HG03378 (cell line): ENCODE data around the gene DAB2IP.

Experiments
- ATAC-seq: cut with Tn5 transposase; IDR thresholded peaks from one replicate; pipeline ENCODE4 v1.9.1; 2021; ENCODE audit warnings: mild to moderate bottlenecking, moderate library complexity; ENCODE audit not compliant: unreplicated experiment

DAB2IP gene

DNA sequence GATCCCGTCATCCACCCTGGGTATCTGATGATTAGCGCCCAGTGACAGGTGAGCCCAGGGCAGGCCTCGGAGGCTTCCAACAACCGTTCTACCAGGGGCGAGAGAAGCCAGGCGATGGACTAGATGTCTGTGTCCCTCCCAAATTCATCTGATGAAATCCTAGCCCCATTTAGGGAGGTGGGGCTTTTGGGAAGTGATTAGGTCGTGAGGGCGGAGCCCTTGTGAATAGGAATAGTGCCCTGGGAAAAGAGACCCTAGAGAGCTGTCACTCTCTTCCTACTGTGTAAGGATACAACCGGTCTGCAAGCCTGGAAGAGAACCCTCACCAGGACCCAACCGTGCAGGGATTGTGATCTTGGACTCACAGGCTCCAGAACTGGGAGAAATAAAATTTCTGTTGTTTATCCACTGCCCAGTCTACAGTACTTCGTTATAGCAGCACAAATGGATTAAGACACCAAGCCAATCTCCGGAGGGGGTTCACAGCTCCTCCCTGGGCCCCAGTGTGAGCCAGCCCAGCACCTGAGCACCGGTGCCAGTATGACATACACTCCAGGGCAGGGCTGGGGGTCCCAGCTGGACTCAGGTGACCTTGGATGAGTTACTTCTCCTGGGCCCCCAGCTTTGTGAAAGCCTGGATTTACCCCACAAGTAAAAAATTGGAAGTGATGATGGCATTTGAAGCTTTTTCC, 162.2 kb downstream of the DAB2IP start:
- ATAC-seq = no peak

DNA sequence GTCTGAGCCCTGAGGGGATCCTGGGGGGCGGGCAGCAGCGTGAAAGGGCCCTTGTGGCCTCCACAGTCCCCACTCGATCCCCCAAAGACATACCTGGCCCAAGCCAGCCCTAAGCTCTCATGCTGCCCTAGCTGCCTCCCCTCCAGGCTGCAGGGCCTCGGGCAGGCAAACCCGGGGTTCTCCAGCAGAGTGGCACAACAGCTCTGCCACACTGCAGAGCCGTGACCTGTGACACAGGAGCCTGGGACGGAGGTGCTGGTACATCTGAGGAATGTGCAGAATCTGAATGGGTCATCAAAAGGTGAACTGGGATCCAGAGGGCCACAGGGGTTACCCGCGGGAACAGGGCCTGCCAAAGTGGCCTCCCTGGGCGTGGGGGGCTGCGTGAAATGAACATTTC, 163.2 kb downstream of the DAB2IP start:
- no peak for ATAC-seq

DNA sequence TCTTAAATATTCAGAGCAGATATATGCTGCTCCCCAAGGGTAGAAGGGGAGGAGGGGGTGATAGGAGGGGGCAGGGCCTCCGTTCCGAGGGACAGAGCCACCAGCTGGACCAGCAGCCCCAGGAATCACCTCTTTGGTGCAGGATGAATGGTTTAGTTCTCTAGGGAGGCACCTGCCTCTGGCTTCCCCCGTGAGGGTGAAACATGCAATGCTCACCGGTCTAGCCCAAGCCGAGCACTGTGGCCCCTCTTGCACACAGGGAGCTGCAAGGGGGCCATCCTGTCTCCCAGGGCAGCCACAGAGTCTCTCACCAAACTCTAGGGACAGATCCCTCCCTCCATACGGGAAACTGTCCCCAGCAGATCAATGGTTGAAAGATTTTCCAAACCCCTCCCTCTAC, 163.7 kb downstream of the DAB2IP start:
- no peak for ATAC-seq

DNA sequence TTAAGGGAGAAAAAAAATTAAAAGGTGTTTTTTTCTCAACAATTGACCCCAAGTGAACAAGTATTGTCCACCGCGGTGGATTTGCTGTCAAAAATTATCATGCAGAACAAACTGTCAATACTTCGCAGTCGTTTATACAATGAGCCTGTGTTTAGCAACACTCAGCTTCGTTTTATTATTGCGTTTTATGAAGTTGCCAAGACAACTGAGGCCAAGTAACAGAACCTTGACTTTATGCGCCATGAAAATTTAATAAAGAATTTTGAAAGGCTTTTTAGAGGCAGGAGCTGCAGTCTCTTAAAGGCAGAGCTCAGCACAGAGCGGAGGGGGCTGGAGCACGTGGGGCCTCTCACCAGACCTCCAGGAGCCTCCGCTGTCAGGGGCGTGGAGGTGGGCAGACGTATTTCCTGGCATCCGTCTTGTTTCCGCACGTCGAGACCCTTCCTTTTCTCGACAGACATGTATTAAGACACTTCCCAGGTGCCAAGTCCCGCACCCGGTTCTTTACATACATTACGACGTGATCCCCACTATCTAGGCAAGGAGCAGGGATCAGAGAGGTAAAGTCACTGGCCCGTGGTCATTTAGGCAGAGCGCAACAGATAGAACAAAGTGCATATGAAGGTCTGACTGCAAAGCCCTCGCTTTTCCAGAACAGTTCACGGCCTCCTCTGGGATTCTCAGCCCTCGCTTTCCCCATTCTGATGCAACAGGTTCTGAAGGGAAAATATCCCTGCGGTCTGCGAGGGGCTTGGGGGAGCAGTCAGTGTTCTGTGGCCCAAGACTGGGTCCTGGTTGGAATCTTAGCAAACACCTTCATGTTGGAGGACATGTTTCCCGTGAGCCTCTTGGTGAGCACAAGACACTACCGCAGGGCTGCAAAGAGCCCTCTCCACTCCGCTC, 164.4 kb downstream of the DAB2IP start:
- ATAC-seq = no peak

DNA sequence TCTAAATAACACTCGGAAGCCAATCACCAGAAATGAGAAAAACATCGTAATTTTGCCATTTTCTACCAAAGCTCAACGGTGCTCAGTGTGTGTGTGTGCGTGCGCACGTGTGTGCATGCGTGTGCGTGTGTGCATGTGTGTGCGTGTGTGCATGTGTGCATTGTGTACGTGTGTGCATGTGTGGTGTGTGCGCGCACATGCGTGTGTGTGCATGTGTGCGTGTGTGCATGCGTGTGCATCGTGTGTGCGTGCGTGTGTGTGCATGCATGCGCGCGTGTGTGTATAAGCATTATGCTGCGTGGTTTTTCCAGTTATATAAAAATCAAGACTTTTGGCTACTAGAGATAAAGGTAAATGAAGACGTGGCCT, 165.0 kb downstream of the DAB2IP start:
- no peak for ATAC-seq

DNA sequence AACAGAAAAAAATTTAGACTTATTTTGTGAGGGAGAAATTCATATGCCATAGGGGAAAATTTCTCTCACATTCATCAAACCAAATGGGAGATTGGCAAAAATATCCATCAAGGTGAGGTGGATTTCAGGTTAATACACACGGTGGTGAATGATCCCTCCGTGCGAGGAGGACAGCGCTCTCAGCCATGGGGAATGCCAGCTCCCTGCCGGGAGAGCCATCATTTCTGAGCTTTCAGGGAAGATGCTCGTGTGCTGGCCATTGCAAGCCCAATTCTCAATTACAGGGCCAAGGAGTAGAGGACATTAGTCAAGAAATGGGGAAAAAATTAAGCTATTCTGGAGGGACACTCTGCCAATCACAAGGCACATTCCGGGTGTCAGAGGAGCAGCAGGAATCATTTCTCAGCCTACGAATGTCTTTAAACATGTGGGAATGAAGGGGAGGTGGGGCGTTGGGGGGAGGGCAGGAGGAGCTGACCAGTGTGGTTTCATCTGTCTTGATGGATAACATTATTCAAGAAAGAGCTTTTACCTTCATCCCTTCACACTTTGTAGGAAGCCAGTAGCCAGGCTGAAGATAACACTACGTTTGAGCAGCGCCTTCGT, 165.5 kb downstream of the DAB2IP start:
- ATAC-seq = no peak

DNA sequence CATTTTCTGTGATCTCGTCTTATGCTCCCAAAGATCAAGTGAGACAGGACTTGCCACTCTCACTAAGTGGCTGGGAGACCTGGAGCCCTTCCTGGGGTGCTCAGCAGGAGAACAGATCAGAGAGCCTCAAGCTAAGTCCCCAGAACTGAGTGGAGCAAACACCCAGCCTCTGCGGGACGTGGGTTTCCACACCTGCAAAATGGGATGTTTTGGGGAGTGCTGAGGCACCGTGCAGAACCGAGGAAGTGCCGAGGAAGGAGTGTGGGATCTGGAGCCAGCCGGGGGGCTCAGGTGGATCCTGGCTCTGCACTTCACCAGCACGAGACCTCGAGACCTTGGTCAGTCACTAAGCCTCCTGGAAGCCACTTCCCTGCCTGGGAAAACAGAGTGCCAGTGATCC, 166.0 kb downstream of the DAB2IP start:
- ATAC-seq = no peak

DNA sequence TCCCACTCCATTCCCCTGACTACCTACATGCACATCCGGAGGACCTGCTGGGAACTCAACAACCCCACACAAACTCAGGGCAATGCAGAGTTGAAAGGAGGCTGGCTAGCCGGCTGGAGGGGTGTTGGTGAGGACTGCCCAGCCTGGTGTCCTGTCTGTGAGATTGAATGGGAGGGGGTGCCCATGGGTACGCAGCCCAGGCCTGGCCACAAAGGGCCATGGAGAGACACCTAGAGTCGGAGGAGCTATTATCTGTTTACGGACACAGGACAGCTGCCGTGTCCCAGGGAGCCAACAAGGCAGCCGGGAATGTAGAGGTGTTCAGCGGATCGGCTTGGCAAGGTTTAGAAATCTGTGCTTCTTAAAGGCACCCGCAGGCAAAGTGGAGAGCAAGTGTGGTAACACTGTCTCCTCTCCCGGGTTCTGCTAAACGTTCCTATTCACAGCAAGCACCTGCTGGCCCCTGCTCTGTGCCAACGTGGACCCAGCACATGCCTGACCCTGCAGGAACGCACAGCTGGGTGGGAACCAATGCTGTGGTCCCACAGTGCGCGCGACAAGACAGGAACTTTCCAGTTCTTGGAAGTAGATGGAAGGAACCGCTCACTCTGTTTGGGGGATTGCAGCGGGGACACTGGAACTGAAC, 166.7 kb downstream of the DAB2IP start:
- no peak for ATAC-seq

DNA sequence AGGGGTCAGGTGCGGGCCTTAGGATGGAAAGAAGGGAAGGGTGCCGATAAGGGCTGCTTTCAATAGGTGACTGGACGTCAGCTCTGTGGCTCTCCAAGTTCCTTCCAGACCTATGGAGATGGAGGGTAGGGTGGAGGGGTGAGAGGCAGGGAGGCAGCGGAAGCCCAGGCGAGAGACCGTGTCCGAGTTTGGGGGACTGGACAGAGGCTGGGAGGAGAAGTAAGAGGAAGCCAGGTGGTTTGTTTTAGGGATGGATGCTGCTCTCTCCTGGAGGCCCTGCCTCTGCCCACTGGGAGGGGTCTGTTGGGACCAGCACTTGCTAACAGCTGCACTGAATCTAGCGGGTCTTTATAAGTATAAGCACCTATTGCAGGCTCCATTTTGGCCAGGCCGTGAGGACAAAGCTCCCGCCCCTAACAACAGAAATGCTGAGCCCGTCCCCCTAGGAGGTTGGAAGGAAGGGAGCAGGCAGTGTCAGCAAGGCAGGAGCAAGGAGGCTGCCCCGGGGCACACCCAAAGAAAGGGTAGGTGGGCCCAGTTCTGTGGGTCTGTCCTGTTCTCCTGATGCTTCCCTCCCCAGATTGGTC, 167.5 kb downstream of the DAB2IP start:
- ATAC-seq = no peak

DNA sequence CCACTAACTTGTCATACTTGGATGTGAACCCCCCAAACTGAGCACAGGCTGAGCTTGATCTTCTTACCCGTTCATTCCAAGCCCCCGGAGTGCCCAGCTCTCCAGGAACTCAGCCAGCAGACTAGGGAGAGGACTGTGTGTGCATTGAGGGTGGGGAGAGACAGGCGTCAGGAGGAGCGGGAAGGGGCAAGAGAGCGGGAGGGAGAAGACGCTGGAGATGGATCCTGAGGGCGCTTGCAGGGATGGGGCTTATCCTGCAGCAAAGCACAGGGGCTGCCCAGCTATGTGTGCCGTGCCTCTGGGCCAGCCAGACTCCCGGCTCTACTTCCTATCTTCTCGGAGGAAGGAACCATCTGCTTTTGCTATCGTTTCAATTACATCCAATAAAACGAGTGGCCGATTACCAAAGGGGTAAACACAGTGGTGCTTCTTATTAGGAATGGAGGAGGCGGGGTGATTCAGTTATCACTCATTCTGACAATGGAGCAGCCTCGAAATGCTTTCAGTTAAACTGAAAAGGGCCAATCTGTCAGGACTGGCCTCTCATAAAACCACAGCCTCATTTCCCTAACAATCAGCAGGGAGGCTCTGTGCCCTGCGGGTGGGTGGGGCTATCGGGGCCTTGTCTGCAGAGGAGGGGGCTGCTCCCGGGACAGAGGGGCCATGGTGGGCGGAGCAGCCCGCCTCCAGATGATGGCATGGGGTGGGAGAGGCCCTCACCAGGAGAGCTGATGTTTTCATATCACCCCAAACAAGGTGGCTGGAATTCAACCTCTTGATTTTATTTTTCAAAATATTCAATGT, 168.2 kb downstream of the DAB2IP start:
- no peak for ATAC-seq

DNA sequence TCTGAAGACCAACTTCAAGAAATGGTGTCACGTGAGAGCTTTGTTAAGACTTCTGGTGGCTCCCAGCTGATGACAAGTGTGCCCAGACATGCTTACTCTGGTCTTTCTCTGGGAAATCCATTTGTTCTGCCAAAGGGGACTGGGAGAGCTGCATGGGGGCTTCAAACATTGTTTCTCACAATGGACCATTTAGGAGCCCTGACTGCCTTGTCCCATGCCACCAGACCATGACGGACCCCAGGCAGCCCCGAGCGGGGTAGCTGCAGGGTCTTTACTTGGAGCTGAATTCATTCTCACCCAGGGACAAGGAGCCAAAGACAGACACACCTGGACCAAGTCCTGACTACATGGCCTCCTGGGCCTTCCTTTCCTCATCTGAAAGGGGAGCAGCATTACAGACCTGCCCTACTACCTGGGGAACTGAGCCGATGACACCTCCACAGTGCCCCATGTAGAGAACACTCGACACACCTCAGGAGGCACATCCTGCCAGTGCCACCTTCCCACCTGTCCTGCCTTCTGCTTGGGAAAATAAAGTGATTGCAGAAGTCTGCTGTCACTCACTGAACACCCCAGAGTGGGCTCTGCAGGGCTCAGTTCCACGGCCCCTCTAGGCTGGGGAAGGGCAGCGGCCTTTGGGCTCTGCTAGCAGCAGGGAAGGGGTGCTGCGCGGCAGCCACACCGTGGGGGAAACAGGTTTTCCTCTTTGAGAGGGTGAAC, 169.0 kb downstream of the DAB2IP start:
- ATAC-seq = no peak

DNA sequence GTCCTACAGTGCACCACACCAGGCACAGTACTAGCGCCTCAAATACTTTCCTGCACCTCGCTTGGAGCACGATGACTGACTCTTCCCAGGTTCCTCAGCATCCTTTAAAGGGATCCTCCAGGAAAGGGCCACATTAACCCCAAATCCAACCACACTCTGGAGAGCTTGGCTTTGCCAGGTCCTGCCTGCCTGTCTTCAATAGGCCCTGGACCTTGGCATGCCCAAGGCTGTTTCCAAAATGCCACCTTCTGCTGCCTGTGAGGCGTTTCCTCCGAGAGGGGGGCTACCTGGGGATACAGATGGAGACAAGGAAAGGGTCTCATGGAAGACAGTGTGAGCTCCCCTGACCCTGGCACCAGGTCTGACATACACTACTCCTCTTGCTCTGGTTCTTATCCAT, 169.9 kb downstream of the DAB2IP start:
- no peak for ATAC-seq

DNA sequence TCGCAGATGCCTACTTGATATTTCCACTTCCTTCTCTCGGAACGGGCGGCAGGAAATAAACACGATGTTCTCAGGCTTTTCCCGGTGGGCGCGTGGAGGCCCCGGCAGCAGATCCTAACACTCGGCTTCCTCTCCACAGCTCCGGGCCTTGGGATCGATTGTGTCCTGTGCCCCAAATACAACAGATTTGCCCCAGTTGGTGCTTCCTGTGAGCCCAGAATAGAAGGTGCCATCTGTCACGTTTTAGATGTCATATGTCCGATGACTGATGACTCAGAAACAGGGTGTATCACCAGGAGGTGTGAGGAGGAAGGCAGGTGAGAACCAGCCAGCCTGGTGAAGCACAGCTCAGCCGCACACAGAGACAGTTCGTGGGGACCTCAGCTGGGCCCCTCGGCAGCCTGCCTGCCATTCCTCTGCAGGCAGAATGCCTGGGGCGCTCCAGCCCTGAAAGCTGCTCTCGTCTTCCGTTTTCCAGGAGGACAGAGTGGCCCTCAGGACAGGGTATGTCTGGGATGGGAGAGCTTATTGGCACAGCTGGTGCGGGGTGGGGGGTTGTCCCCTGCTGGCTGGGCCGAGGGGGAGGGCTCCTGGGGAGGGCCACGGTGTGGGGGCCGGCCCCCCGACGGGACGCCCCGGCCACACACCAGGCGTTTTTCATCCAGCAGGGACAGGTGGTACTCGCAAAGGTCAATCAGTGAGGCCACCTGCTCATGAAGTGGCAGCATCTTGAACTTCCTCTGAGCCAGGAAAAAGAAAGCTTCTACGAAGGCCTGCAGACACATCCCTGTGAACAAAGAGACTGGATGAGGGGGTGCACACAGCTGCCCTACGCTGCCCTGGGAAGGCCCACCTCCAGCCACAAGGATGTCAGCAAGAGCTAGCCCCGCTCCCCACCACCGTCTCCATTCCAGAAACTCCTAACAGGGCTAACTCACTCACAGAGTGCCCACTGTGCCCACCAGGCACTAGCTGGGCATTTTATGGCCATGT, 171.0 kb downstream of the DAB2IP start:
- ATAC-seq = no peak

DNA sequence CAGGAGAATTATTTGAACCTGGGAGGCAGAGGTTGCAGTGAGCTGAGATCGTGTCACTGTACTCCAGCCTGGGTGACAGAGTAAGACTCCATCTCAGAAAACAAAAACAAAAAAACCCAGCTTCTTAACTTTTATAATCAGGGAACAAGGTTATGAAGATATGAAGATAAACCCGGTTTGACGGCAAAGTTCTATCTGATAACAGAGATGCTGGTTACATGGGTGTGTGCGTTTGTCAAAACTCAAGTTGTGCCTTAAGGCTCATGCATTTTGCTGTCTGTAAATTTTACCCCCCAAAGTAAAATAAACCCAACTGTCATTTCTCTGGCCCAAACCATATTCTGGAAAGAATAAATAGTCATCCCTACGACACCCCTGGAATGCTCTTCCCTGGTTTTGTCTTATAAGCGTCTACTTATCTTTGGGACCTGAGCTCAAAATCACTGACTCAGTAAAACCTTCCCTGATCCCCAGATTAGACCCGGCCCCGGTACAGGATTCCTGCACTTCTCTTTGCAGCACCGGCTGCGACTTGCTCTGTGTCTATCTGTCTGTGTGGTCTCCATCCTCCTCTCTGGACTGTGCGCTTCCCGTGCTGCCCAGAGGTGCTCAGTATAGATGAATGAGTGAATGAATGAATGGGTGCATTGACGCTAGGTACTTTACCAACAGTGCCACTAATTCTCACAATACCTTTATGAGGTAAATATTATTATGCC, 172.2 kb downstream of the DAB2IP start:
- no peak for ATAC-seq

DNA sequence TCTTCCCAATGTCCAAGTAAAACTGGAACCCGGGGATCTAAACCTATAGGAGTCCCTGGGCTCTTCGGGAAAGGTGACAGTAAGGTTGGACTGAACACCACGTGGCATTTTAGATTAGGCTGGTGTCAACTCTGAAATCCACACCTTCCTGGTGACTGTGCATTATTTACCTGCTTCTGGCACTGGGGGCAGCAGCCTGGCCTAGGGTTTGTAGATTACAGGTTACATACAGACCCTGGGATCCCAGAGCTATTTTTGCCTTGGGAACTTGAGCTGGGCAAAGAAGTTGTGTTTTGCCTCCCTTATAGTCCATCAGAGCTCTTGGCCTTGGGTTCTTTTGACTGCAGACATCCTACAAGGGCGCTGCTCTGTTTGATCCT, 173.2 kb downstream of the DAB2IP start:
- no peak for ATAC-seq

DNA sequence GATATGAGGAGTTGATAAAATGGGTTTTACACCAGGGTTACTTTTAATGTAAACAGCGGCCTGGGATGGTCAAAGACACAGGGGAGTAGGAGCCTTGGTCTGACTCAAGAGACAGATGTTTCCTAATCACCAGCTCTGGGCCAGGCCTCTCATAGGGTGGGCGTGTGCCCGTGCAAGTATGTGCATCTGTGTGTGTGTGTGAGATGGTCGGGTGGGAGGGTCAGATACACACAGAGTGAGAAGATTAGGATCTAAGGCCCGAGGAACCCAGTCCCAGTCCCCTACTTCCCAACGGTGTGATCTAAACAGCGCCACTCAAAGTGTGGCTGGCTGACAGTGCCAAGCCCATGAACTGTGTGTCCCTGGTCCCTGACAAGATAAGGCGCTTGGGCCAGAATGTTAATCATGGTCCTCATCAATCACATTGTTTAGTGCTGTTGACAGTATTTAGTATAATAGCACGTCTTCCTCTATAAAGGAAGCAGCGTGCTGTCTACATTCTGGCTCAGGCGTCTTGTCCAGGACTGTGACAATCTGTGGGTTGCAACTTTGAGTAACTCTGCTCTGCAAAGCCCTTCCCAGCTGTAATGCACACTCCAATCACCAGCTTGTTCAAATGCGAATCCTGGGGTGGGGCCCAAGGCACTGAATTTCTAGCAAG, 173.7 kb downstream of the DAB2IP start:
- no peak for ATAC-seq

DNA sequence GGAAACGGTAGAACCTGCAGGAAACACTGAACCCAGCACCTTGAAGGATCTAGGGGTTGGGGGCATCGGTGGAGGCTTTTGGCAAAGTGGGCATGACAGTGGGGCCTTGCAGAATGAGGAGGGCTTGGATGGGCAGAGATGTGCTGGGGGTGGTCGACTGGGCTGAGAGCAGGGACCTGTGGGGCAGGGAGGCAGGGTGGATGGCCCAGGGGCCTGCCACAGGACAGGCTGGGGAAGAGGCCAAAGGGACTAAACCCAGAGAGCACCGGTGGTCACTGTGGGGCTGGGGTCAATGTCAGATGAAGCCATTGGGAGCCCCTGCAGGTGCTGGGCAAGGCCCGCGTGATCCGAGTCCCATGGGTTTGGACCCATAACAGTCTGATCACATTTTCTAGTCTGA, 175.3 kb downstream of the DAB2IP start:
- ATAC-seq = no peak
